Measurements from ENCODE around the gene UNC5CL.

The UNC5CL gene, protein sequence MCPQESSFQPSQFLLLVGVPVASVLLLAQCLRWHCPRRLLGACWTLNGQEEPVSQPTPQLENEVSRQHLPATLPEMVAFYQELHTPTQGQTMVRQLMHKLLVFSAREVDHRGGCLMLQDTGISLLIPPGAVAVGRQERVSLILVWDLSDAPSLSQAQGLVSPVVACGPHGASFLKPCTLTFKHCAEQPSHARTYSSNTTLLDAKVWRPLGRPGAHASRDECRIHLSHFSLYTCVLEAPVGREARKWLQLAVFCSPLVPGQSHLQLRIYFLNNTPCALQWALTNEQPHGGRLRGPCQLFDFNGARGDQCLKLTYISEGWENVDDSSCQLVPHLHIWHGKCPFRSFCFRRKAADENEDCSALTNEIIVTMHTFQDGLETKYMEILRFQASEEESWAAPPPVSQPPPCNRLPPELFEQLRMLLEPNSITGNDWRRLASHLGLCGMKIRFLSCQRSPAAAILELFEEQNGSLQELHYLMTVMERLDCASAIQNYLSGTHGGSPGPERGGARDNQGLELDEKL

GRCh38 chr6:41039060-41039998, at the start of gene UNC5CL:
Gene UNC5CL (minus strand): TSS chr6:41039221. CDS start chr6:41035074, 4,147 bp downstream.
- H3K27me3 ChIP-seq (ENCODE audit: control insufficient read depth in 1 of 2, insufficient read depth in 2 of 2, low read length in 2 of 2), result no peaks in the 10 kb centered on the region
- no peaks in the 10 kb centered on the region for H3K9me3 ChIP-seq (ENCODE audit: control insufficient read depth in 2 of 2, low read length in 2 of 2)
- H3K4me1 ChIP-seq (ENCODE audit: control insufficient read depth, insufficient read depth, low read length), result peaks cover 5% of the 10 kb centered on the region
- H3K4me3 ChIP-seq (ENCODE audit: low read length in 2 of 2), result no peak within 1 kb of the TSS
- H3K27ac ChIP-seq (ENCODE audit: low read length), result no peak within 1 kb of the TSS
- no peak within 1 kb of the TSS for H3K9ac ChIP-seq (ENCODE audit: low read length in 2 of 2)
- no peaks in the 10 kb centered on the region for H3K36me3 ChIP-seq (ENCODE audit: control insufficient read depth in 2 of 2, insufficient read depth in 2 of 2, low read length in 2 of 2)

- H3K9ac ChIP-seq (ENCODE audit: low read length in 2 of 2), result no peak overlapping the region
- H3K27ac ChIP-seq (ENCODE audit: low read length), result no peak overlapping the region
- H3K4me3 ChIP-seq (ENCODE audit: low read length in 2 of 2), result no peak overlapping the region
- no peaks in the 10 kb centered on the region for H3K9me3 ChIP-seq (ENCODE audit: control insufficient read depth in 2 of 2, low read length in 2 of 2)
- H3K36me3 ChIP-seq (ENCODE audit: control insufficient read depth in 2 of 2, insufficient read depth in 2 of 2, low read length in 2 of 2), result peaks cover 24 to 34% of the 10 kb centered on the region in 2 donors
- H3K4me1 ChIP-seq (ENCODE audit: control insufficient read depth, insufficient read depth, low read length), result no peaks in the 10 kb centered on the region
- H3K27me3 ChIP-seq (ENCODE audit: control insufficient read depth in 1 of 2, insufficient read depth in 2 of 2, low read length in 2 of 2), result no peaks in the 10 kb centered on the region
Observed at GRCh38 chr6:41088451-41088850, 49.4 kb upstream of the UNC5CL start.

DNA sequence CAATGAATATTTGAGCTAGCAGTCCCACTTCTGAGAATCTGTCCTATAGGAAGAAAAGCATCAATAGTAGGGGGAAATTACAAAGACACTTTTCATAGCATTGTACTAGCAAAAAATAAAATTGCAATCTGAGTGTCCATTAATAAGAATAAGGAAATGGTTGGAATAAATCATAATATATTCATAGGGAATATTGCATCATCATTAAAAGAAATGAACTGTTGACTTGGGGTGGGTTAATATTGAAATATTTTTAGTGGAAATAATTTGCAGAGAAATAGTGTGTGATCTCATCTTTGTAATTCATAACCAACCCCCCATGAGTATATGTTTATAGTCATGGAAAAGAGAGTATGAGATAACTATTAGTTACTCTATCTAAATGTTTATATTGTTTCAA, 46.2 kb upstream of the UNC5CL start:
- Histone ChIP-seq H3K4me3 (ENCODE audit: low read length in 2 of 2) (no peak overlapping the region), H3K36me3 (ENCODE audit: control insufficient read depth in 2 of 2, insufficient read depth in 2 of 2, low read length in 2 of 2) (peaks cover 12 to 20% of the 10 kb centered on the region in 2 donors), H3K4me1 (ENCODE audit: control insufficient read depth, insufficient read depth, low read length) (no peaks in the 10 kb centered on the region), H3K9ac (ENCODE audit: low read length in 2 of 2) (no peak overlapping the region), H3K9me3 (ENCODE audit: control insufficient read depth in 2 of 2, low read length in 2 of 2) (no peaks in the 10 kb centered on the region), H3K27ac (ENCODE audit: low read length) (no peak overlapping the region), H3K27me3 (ENCODE audit: control insufficient read depth in 1 of 2, insufficient read depth in 2 of 2, low read length in 2 of 2) (no peaks in the 10 kb centered on the region)

GRCh38 chr6:41083072-41083471, 44.1 kb upstream of the UNC5CL start:
- no peaks in the 10 kb centered on the region for H3K4me1 ChIP-seq (ENCODE audit: control insufficient read depth, insufficient read depth, low read length)
- no peaks in the 10 kb centered on the region for H3K9me3 ChIP-seq (ENCODE audit: control insufficient read depth in 2 of 2, low read length in 2 of 2)
- no peak overlapping the region for H3K4me3 ChIP-seq (ENCODE audit: low read length in 2 of 2)
- no peak overlapping the region for H3K9ac ChIP-seq (ENCODE audit: low read length in 2 of 2)
- H3K36me3 ChIP-seq (ENCODE audit: control insufficient read depth in 2 of 2, insufficient read depth in 2 of 2, low read length in 2 of 2), result peaks cover 12 to 23% of the 10 kb centered on the region in 2 donors
- H3K27ac ChIP-seq (ENCODE audit: low read length), result no peak overlapping the region
- H3K27me3 ChIP-seq (ENCODE audit: control insufficient read depth in 1 of 2, insufficient read depth in 2 of 2, low read length in 2 of 2), result no peaks in the 10 kb centered on the region

- Histone ChIP-seq H3K4me1 (ENCODE audit: control insufficient read depth, insufficient read depth, low read length) (no peaks in the 10 kb centered on the region), H3K9ac (ENCODE audit: low read length in 2 of 2) (no peak overlapping the region), H3K4me3 (ENCODE audit: low read length in 2 of 2) (no peak overlapping the region), H3K27ac (ENCODE audit: low read length) (no peak overlapping the region), H3K27me3 (ENCODE audit: control insufficient read depth in 1 of 2, insufficient read depth in 2 of 2, low read length in 2 of 2) (no peaks in the 10 kb centered on the region), H3K36me3 (ENCODE audit: control insufficient read depth in 2 of 2, insufficient read depth in 2 of 2, low read length in 2 of 2) (peaks cover 12 to 23% of the 10 kb centered on the region in 2 donors), H3K9me3 (ENCODE audit: control insufficient read depth in 2 of 2, low read length in 2 of 2) (no peaks in the 10 kb centered on the region)
Observed at GRCh38 chr6:41080621-41081020, 41.6 kb upstream of the UNC5CL start.

DNA sequence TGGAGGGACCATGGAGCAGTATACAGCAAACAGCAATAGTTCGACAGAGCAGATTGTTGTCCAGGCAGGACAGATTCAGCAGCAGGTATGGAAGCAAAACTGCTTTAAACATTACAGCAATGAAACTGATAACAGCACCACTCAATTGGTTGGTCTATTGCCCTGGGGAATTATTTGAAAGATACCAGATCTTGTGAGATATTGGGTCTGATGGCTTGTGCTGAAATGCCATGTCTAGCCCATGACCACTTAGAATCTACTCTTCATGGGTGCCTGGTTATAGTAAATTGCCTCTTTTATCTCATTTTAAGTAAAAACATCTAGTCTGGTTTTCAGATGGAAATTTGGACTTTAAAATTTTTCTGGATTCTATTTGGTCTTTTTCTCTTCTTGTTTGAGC, 40.1 kb upstream of the UNC5CL start:
- no peak overlapping the region for H3K4me3 ChIP-seq (ENCODE audit: low read length in 2 of 2)
- H3K9me3 ChIP-seq (ENCODE audit: control insufficient read depth in 2 of 2, low read length in 2 of 2), result no peaks in the 10 kb centered on the region
- H3K9ac ChIP-seq (ENCODE audit: low read length in 2 of 2), result no peak overlapping the region
- no peaks in the 10 kb centered on the region for H3K27me3 ChIP-seq (ENCODE audit: control insufficient read depth in 1 of 2, insufficient read depth in 2 of 2, low read length in 2 of 2)
- peaks cover 8 to 16% of the 10 kb centered on the region in 2 donors for H3K36me3 ChIP-seq (ENCODE audit: control insufficient read depth in 2 of 2, insufficient read depth in 2 of 2, low read length in 2 of 2)
- peaks cover 10% of the 10 kb centered on the region for H3K4me1 ChIP-seq (ENCODE audit: control insufficient read depth, insufficient read depth, low read length)
- H3K27ac ChIP-seq (ENCODE audit: low read length), result no peak overlapping the region

DNA sequence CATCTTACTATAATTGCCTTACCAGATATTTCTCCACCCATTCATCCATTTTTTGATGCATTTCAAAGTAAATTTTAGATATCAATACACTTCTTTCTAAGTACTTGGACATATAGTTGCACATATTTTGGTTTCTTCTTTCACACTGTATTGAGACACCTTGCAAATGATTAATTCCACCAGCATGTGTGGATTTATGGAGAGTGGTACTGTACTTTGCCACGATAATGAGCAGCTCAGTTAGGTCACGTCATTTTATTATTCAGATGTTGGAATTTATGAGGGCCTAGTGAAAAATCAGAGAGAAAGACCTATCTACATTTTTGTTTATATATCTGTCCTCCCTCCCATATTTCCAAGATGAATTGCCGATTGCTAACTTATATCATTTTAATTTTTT, 39.1 kb upstream of the UNC5CL start:
- Histone ChIP-seq H3K27ac (ENCODE audit: low read length) (no peak overlapping the region), H3K27me3 (ENCODE audit: control insufficient read depth in 1 of 2, insufficient read depth in 2 of 2, low read length in 2 of 2) (no peaks in the 10 kb centered on the region), H3K4me1 (ENCODE audit: control insufficient read depth, insufficient read depth, low read length) (peaks cover 14% of the 10 kb centered on the region), H3K9ac (ENCODE audit: low read length in 2 of 2) (no peak overlapping the region), H3K36me3 (ENCODE audit: control insufficient read depth in 2 of 2, insufficient read depth in 2 of 2, low read length in 2 of 2) (peaks cover 8 to 13% of the 10 kb centered on the region in 2 donors), H3K9me3 (ENCODE audit: control insufficient read depth in 2 of 2, low read length in 2 of 2) (no peaks in the 10 kb centered on the region), H3K4me3 (ENCODE audit: low read length in 2 of 2) (no peak overlapping the region)

- no peak overlapping the region for H3K4me3 ChIP-seq (ENCODE audit: low read length in 2 of 2)
- no peaks in the 10 kb centered on the region for H3K27me3 ChIP-seq (ENCODE audit: control insufficient read depth in 1 of 2, insufficient read depth in 2 of 2, low read length in 2 of 2)
- H3K27ac ChIP-seq (ENCODE audit: low read length), result no peak overlapping the region
- no peaks in the 10 kb centered on the region for H3K9me3 ChIP-seq (ENCODE audit: control insufficient read depth in 2 of 2, low read length in 2 of 2)
- peaks cover 8 to 13% of the 10 kb centered on the region in 2 donors for H3K36me3 ChIP-seq (ENCODE audit: control insufficient read depth in 2 of 2, insufficient read depth in 2 of 2, low read length in 2 of 2)
- H3K9ac ChIP-seq (ENCODE audit: low read length in 2 of 2), result no peak overlapping the region
- H3K4me1 ChIP-seq (ENCODE audit: control insufficient read depth, insufficient read depth, low read length), result peaks cover 14% of the 10 kb centered on the region
Observed at GRCh38 chr6:41077536-41077935, 38.5 kb upstream of the UNC5CL start.

DNA sequence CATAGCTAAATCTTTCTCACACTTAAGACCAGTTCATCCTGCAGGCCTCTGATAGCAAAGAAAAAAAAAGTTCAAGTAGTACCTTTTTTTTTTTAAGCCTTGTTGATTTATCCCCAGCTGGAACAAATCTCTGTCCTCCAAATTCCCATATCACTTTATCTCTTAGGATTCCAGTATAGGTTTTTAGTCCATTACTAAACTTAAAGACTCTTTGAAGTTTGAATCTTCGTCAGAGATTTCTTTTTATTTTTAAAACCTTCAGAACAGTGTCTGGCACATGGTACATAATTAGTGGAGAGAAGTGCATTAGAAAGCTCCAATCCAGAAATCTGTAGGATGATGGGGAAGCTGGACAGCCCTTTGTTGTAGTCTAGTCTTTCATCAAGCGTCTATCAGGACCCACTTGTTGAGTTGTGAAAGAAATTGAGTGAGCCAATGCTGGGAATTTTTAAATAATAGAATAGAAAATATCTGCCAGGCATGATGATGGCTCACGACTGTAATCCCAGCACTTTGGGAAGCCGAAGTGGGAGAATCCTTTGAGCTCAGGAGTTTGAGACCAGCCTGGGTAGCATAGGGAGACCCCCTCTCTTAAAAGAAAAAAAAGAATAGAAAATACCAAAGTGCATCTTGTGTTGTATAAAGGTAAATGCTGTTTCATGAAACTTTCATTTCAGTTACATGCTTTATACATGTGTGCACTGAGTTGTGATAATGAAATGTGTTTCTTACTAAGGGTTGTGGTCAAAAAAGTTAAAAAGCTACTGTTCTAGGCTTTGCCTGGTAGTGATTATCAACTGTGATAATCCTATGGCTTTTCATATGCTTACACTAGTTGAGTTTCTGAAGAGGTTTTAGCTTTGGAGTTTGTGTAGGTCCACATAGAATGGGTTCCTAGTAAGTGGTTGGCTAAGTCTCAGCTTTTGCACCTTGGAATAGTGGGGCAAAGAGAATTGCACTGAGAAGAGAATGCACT, 36.9 kb upstream of the UNC5CL start:
- H3K36me3 ChIP-seq (ENCODE audit: control insufficient read depth in 2 of 2, insufficient read depth in 2 of 2, low read length in 2 of 2), result peaks cover 8 to 13% of the 10 kb centered on the region in 2 donors
- H3K9me3 ChIP-seq (ENCODE audit: control insufficient read depth in 2 of 2, low read length in 2 of 2), result no peaks in the 10 kb centered on the region
- no peaks in the 10 kb centered on the region for H3K27me3 ChIP-seq (ENCODE audit: control insufficient read depth in 1 of 2, insufficient read depth in 2 of 2, low read length in 2 of 2)
- H3K9ac ChIP-seq (ENCODE audit: low read length in 2 of 2), result no peak overlapping the region
- H3K27ac ChIP-seq (ENCODE audit: low read length), result no peak overlapping the region
- peaks cover 16% of the 10 kb centered on the region for H3K4me1 ChIP-seq (ENCODE audit: control insufficient read depth, insufficient read depth, low read length)
- no peak overlapping the region for H3K4me3 ChIP-seq (ENCODE audit: low read length in 2 of 2)

All from stomach smooth muscle (tissue), 2 donors.